Activated T-cell treated with anti-CD3 and anti-CD28 coated beads, Interleukin-2, amount 50 U/mL, for 4 hours (primary cell): Measurements from ENCODE around the gene MED22. TPM values are rescaled to one million over a fixed set of nuclear protein-coding genes. Genes with fewer than 3 reads are reported as not detected.

ENCODE experiments used
- ATAC-seq, 2 donors: fragments of 200-7000 bp; cut with Tn5 transposase; one replicate each; pipeline ENCODE4 v1.10.0; 2021
- DNase-seq: peaks from one replicate; pipeline ENCODE4 v3.0.0-alpha.2; 2020
- H3K27me3 Mint-ChIP-seq: one replicate; pipeline ENCODE4 v1.8.0; 2021; ENCODE audit warnings: low read depth, mixed read lengths
- H3K36me3 Mint-ChIP-seq: one replicate; pipeline ENCODE4 v1.8.0; 2022; ENCODE audit warnings: mixed read lengths; ENCODE audit not compliant: insufficient read depth
- H3K4me1 Mint-ChIP-seq: one replicate; pipeline ENCODE4 v1.8.0; 2021; ENCODE audit warnings: low read depth, mixed read lengths
- H3K4me3 Mint-ChIP-seq: one replicate; pipeline ENCODE4 v1.8.0; 2021; ENCODE audit warnings: mild to moderate bottlenecking, moderate library complexity, mixed read lengths
- H3K9me3 Mint-ChIP-seq: one replicate; pipeline ENCODE4 v1.8.0; 2021; ENCODE audit warnings: mixed read lengths
- total RNA-seq, 3 donors: library from RNA; stranded (reverse); gene quantifications; one replicate each; pipeline ENCODE4 v1.2.1, GENCODE V29; 2021

Gene MED22
- total RNA-seq, 3 donors from 2014 or later, result 52.8 to 58.6 (median 55.3) TPM

DNA sequence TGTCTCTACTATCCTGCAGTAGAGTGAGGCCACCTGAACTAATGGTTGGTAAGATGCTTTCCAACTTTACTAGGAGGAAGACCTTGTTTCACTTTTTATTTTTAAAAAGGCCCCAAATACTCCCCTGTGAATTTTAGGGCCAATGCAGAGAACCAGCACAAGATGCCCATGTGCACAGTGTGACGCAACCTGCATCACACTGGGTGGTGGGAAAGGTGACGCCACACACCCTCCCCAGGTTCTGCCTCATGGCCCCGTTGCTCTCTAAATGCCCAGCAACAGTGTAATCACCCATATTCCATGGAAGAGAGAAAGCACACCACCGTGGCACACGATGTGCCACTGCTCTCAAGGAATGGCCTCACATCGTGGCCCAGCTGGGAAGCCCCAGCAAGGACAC lies 21.5 kb upstream of the MED22 start:
- H3K36me3 Mint-ChIP-seq, result peaks cover 38% of the 10 kb centered on the region
- ATAC-seq (no peak), DNase-seq (no peak)
- no peaks in the 10 kb centered on the region for H3K9me3 Mint-ChIP-seq
- H3K4me1 Mint-ChIP-seq, result peaks cover 69% of the 10 kb centered on the region
- H3K4me3 Mint-ChIP-seq, result peak overlapping the region; percentile 98
- H3K27me3 Mint-ChIP-seq, result no peaks in the 10 kb centered on the region

DNA sequence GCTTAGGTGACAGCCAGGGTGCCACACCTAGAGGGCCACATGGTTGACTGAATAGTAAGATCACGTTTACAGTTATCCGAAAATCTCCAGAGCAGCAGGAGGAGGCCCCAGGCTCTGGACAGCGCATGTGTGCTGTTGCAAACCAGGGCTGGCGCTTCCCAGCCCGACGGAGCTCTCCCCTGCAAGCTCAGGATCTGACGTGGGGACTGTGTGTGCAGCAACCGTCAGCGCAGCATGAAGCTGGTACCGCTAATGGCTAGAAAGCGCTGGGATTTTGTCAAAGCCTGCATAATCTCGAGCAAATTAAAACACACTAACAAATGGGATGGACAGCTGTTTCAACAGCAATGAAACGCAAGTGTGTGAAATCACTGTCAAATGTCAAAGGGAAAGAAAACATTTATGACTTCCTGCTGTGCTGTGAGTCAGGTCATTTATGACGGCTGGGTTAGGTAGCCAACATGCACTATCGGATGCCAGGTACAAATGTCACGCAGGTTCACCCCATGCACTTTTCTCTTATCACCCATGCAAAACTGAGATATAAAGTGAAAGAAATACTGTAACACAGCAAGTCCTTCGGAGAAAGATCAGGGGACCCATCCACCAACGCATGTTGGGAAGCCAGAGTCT lies 20.4 kb upstream of the MED22 start:
- H3K36me3 Mint-ChIP-seq, result peaks cover 45% of the 10 kb centered on the region
- ATAC-seq (no peak), DNase-seq (no peak)
- H3K4me3 Mint-ChIP-seq, result peak overlapping the region; percentile 98
- H3K9me3 Mint-ChIP-seq, result no peaks in the 10 kb centered on the region
- peaks cover 68% of the 10 kb centered on the region for H3K4me1 Mint-ChIP-seq
- H3K27me3 Mint-ChIP-seq, result no peaks in the 10 kb centered on the region

- H3K27me3 Mint-ChIP-seq, result no peaks in the 10 kb centered on the region
These were observed 19.8 kb upstream of the MED22 start for GRCh38 chr9:133367778-133368177.

GRCh38 chr9:133367221-133367620 lies 19.3 kb upstream of the MED22 start:
- H3K36me3 Mint-ChIP-seq, result peaks cover 49% of the 10 kb centered on the region
- no peaks in the 10 kb centered on the region for H3K9me3 Mint-ChIP-seq
- ATAC-seq (no peak), DNase-seq (no peak)
- peaks cover 56% of the 10 kb centered on the region for H3K4me1 Mint-ChIP-seq
- no peaks in the 10 kb centered on the region for H3K27me3 Mint-ChIP-seq
- H3K4me3 Mint-ChIP-seq, result no peak overlapping the region

More at GRCh38 chr9:133367778-133368177, 19.8 kb upstream of the MED22 start:
- H3K9me3 Mint-ChIP-seq, result no peaks in the 10 kb centered on the region
- H3K4me3 Mint-ChIP-seq, result no peak overlapping the region
- H3K36me3 Mint-ChIP-seq, result peaks cover 48% of the 10 kb centered on the region
- DNase-seq (no peak), ATAC-seq (no peak)
- peaks cover 62% of the 10 kb centered on the region for H3K4me1 Mint-ChIP-seq

- H3K4me3 Mint-ChIP-seq, result no peak overlapping the region
- H3K36me3 Mint-ChIP-seq, result peaks cover 53% of the 10 kb centered on the region
- ATAC-seq, result no peak
- no peaks in the 10 kb centered on the region for H3K9me3 Mint-ChIP-seq
- peaks cover 50% of the 10 kb centered on the region for H3K4me1 Mint-ChIP-seq
- H3K27me3 Mint-ChIP-seq, result no peaks in the 10 kb centered on the region
- no peak for DNase-seq
These were observed 18.5 kb upstream of the MED22 start for GRCh38 chr9:133366435-133366834.

DNA sequence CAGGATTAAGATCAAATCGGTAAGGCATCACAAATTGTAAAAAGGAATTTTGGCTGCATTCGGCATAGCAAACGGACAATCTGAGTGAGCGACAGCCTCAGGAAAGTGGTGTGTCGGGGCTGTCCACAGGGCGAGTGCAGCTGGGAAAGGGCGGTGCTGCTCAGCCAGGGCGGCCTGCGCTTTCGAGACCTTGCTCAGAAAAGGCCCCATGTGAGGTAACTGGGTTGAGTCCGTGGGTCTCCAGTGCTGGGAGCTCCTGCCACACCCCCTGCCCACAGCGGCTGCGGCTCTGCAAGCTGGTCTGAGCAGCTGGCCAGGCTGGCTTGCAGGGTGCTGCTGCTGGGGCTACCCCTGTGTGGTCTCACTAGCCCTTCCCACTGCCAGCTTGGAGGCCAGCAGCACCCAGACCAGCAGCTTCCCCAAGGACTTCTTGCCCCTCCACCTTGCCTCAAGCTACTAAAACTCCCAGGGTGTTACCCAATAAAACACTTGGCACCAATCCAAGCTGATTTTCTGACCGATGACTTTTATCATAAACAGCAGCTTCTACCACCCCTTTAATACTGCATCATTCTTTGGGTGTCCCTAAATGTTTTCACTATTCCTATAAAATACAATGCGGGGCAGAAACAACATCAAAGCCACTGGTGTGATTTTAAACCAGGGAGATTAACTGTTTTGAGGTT lies 14.6 kb upstream of the MED22 start:
- Mint-ChIP-seq H3K36me3 (peaks cover 33% of the 10 kb centered on the region), H3K4me3 (no peak overlapping the region), H3K27me3 (no peaks in the 10 kb centered on the region), H3K4me1 (peaks cover 47% of the 10 kb centered on the region), H3K9me3 (no peaks in the 10 kb centered on the region)
- DNase-seq (no peak), ATAC-seq (no peak)

DNA sequence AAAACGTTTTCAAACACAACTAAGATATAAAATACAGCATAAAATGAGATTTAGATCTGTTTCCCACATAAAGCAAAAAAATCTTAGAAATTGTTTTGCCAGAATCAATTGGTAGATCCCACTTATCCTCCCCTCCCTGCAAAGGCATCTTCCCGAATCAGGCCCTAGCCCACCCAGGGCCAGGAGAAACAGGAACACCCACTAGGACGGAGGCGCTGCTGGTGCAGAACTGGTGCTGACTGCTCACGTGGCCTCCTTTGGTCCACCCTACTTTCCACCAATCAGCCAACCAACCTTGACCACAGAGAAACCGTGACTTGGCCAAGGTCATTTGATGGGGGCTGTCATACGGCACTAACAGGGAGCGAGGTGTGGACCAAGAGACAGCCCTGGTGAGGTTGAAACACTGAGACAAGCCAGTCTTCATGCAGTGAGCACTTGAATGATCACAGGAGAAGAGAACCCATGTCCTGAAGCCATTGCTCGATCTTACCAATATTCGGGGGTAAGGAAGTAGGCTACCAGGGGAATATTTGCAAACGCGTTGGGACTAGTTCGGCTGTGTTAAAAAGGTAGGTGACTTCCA lies 13.7 kb upstream of the MED22 start:
- Mint-ChIP-seq H3K9me3 (no peaks in the 10 kb centered on the region), H3K4me3 (no peak overlapping the region), H3K4me1 (peaks cover 49% of the 10 kb centered on the region), H3K36me3 (peaks cover 33% of the 10 kb centered on the region), H3K27me3 (no peaks in the 10 kb centered on the region)
- ATAC-seq (no peak), DNase-seq (no peak)

DNA sequence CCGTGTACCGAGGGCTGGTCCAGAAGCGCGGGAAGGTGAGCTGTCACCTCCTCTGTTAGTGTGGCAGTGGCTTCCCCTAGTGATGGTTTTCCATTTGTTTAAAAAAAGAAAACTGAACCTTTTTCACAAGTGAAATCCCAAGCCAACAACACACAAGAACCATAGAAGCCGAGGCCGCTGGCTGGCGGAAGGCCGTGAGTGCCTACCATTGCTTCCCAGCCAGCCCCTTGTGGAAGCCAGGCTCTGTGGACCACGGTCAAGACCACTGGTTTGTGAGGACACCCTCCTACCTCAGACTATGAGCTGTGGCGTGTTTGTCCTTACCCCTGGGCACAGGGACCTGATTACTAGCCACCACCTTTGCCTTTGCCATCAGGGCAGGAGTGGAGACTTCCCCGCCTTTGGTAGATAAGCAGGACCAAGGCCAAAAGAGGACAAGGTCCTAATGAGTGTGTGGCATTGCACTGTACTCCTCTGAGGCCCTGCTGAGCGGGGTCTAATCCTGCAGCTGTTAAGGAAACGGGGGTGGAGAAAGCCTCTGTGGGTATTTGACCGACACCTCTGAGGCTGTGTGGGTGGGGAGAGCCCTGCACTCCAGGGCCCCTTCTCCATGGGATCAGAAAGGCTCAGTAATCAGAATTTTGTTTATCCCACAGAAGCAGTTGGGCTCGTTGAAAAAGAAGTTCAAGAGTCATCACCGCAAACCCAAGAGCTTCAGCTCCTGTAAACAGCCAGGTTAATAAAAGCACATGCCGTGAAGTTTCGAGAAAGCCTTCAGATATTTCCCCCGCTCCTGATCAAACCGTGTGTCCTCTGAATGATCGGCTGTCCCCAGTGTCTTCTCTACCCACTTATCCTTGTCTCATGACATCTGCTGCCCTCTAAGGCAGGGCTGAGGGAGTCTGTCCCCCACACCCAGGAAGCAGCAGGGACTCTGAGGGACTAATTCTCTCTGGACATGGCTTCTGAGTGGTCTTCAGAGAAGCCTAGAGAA lies 12.8 kb upstream of the MED22 start:
- Mint-ChIP-seq H3K36me3 (peaks cover 30% of the 10 kb centered on the region), H3K4me1 (peaks cover 45% of the 10 kb centered on the region), H3K4me3 (peak overlapping the region; percentile 30), H3K27me3 (no peaks in the 10 kb centered on the region), H3K9me3 (no peaks in the 10 kb centered on the region)
- no peak for DNase-seq
- ATAC-seq, result no peak

- H3K4me3 Mint-ChIP-seq, result no peak overlapping the region
- no peaks in the 10 kb centered on the region for H3K9me3 Mint-ChIP-seq
- H3K27me3 Mint-ChIP-seq, result no peaks in the 10 kb centered on the region
- DNase-seq (no peak), ATAC-seq (no peak)
- peaks cover 30% of the 10 kb centered on the region for H3K36me3 Mint-ChIP-seq
- H3K4me1 Mint-ChIP-seq, result peaks cover 49% of the 10 kb centered on the region
These were observed 11.7 kb upstream of the MED22 start for GRCh38 chr9:133359399-133360175.

GRCh38 chr9:133357656-133358055 lies 9.7 kb upstream of the MED22 start:
- peaks cover 51% of the 10 kb centered on the region for H3K4me1 Mint-ChIP-seq
- H3K4me3 Mint-ChIP-seq, result peak overlapping the region; percentile 80
- no peak for DNase-seq
- peaks cover 25% of the 10 kb centered on the region for H3K36me3 Mint-ChIP-seq
- no peaks in the 10 kb centered on the region for H3K9me3 Mint-ChIP-seq
- no peak for ATAC-seq
- no peaks in the 10 kb centered on the region for H3K27me3 Mint-ChIP-seq

GRCh38 chr9:133356391-133357091 lies 8.6 kb upstream of the MED22 start, which contains the start of the genes SURF1 and SURF2:
Gene SURF1 (minus strand): TSS chr9:133356487. CDS start chr9:133356453, 34 bp downstream.
Gene SURF2 (plus strand): TSS chr9:133356550. CDS start chr9:133356593, 43 bp downstream.
- DNase-seq (peak; percentile 87), ATAC-seq (peak; percentile 85 to 86)
- Mint-ChIP-seq H3K36me3 (peaks cover 26% of the 10 kb centered on the region), H3K4me1 (peaks cover 50% of the 10 kb centered on the region), H3K4me3 (peak within 1 kb of the TSS; percentile 91), H3K9me3 (no peaks in the 10 kb centered on the region), H3K27me3 (no peaks in the 10 kb centered on the region)

DNA sequence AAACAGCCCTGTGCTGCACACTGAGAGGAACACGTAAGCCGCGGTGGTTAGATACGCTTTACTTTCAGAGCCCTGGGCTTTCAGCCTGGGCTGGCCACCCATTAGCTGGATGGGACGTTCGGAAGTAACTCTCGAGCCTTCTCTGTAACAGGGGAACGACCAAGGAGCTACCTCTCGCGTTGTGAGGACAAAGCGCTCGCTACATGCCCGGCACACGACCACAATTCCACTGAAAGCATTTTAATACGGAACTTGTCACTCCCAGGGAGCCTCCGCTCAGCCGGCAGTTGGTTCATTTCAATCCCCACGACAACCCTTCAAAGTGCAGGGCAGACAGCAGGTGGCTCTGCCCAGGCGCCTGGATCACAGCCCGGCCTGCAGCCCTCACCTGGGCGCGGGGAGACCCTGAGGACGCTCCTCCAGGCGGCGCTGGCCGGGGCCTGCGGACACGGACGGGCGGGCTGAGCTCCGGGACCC lies 8.0 kb upstream of the MED22 start:
- DNase-seq, result no peak
- Mint-ChIP-seq H3K27me3 (no peaks in the 10 kb centered on the region), H3K36me3 (peaks cover 26% of the 10 kb centered on the region), H3K9me3 (no peaks in the 10 kb centered on the region), H3K4me3 (peak overlapping the region; percentile 91), H3K4me1 (peaks cover 47% of the 10 kb centered on the region)
- peak; percentile 29 for ATAC-seq

GRCh38 chr9:133354766-133355165 lies 6.8 kb upstream of the MED22 start:
- no peak for ATAC-seq
- DNase-seq, result no peak
- no peaks in the 10 kb centered on the region for H3K27me3 Mint-ChIP-seq
- no peaks in the 10 kb centered on the region for H3K9me3 Mint-ChIP-seq
- peaks cover 49% of the 10 kb centered on the region for H3K4me1 Mint-ChIP-seq
- H3K4me3 Mint-ChIP-seq, result peak overlapping the region; percentile 91
- H3K36me3 Mint-ChIP-seq, result peaks cover 34% of the 10 kb centered on the region
